Stimulated activated CD8-positive, alpha-beta memory T cell treated with anti-CD3 and anti-CD28 coated beads, Interleukin-12 subunit alpha, Interleukin-12 subunit beta, amount 100 ng/mL, for 24 hours (primary cell): Measurements from ENCODE around the gene PLD5.

Experiments used
- DNase-seq: peaks from one replicate; pipeline ENCODE4 v3.0.0-alpha.2; 2020; ENCODE audit errors: extremely low read depth

PLD5 gene

DNA sequence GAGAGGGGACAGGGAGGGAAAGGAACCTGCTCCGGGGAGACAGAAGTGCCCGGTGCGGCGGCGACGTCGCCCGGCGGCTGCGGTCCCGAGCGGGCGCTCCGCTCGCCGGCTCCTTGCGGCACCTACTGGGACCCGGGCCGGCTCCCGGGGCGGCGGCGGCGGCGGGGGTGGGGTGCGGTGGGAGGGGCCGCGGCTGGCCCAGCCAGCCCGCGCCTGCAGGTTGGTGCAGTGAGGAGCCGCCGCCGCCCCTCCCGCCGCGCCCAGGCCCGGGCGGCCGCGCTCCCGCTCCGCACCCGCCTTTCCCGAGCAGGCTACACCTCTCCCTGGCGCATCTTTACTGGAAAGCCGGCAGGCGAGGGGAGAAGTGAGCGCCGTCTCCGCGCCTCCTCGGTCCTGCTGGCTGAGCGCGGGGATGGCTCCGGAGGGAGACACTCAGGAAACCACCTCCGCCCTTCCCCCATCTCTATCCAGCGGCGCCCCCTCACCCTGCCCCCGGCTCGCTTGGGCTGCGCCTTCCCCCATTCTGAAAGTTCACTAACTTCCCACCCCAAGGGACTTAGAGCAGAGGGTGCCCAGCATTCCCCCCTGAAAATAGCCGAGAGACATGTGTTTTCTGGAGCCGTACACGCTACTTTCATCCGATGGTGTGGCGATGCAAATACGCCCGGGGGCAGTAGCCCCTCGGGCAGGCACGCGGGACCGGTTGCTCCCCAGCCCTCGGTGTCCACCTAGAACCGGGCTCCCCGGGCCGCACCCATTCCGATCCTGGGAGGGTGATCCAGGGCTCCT is at the start of gene PLD5:
Gene PLD5, minus strand, starts transcription at position 127 of the 789 bp plus-strand sequence.
- no peak for DNase-seq

DNA sequence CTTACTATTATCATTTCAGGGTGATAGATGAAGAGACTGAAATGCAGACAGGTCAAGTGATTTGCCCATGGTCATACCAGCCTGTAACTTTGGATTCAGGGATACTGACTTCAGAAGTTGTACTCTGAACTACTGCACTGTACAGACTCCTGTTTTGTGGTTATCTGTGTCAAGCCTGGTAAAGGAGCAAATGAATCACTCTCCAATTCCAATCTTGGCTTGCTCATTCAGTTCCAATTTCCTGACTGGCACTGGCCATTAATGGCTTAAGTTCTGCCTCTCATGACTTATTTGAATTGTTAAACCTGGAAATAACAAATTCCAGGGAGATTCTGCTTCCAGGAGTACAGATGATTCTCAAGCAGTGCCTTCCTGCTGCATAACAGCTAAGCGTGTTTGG is 45.4 kb upstream of the PLD5 start:
- DNase-seq, result no peak

DNA sequence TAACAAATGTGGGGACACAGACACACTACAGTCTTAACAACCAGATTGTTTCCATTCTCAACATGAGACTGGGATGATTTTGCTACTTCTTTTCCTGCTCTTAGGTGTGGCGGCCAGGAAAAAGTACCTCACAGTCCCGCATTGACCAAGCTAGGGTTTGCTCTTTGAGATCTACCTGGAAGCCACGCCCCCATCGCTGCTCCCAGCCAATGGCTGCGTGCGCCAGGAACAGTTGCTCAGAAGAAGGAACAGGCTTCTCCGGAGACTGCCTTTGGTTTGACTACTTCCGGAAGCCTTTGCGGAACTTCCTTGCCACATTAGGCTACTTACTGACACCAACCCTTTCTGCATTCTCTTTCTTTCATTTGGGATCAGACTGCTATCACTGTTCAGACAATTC is 44.2 kb upstream of the PLD5 start:
- no peak for DNase-seq

DNA sequence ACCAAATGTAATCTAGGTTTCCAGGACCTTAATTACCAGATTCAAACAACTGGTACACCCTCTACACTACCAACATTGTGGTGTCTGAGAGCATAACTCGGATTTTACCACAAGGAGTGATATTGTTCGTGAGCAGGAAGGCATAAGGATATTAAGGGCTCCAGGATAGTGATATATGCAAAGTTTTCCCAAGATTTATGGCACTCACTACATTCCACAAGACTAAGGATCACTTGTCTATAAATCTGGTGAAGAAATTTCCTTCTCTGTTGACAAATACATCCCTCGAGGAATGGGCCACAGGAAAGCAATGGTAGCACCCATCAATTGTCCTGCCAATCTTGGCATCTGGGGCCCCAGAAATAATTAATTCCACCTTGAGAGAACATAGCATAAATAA is 43.1 kb upstream of the PLD5 start:
- no peak for DNase-seq

DNA sequence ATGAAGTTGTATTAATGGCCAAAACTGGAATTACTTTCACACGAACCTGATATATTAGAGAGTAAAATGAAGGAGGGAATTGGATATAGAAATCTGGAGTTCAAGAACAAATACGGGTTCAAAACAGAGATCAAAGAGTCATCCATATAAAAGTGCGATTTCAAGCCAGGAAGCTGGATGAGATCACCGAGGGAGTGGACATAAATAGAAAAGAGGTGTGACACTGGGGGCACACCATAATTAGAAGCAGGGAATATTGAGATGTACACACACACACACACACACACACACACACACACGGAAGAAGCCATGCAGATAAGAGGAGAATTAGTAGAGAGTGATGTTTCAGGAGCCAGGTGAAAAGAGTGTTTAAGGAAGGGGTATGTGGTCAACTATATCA is 32.3 kb upstream of the PLD5 start:
- no peak for DNase-seq

DNA sequence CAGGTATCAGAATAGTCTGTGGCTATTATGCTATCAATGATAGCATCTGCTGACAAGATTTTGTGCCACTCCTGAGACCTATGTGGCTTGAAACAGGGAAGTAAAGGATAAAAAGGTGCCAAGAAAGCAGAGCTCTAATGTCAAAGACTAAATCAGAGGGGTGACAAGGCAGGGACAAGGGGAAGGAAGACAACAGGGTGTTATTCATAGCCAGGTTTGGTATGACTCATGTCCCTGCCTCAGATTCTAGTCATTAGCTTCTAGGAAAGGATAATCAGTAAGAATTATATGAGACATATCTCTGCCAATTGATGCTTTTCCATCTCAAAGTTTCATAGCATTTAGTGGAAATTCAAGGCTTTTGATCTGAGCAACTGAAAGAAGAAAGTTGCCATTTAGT is 31.8 kb upstream of the PLD5 start:
- no peak for DNase-seq

DNA sequence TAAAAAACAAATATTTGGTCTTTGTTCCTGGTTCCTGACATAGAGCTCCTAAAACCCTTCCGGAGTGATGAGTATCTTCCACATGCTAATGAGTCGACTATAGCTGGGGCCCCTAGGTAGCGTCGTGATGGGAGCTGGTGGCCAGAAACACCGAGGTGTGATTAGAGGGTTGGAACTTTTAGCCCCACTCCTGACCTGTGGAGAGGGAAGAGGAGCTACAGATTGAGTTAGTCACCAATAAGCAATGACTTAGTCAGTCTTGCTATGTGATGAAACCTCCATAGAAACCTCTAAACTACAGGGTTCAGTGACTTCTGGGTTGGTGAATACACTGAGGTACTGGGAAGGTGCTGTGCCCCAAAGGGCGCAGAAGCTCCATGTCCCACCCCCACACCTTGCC is 30.1 kb upstream of the PLD5 start:
- DNase-seq, result no peak

DNA sequence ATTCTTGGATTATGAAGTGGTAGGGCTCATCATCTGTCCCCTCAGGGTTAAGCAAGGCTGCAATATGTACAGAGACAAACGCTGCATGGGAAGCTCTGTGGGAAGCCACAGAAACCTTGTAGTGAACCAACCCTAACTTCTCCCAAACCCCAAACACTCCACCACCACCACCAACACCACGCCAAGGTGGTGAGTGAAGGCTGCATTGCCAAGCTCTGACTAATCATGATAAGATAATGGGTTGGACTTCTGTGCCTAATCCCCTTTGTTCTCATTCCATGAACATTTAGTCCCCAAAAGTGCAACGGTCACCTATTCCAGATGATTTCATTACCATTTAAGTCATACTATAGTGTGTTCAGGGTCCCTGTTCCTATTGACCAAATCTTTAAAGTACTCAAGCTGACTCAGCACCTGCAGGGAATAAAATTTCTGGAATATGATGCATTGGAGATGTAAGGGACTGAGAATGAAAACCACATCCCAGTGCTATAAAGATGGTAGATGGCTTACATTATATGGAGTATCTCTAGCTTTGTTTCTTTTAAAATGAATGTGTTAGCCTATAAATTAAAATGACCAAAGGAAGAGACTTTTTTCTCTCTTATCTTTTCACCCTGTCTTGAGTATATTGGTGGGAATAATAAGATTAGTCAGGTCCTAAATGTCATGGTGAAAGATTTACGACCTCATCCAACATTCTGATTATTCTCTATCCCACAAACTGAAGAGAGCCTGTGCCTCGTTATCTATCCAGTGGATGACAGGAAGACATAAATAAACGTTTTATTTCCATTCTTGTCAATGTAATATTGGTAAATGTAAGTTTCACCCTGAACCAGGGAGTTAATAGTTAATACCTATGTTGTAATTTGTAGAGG is 22.6 kb upstream of the PLD5 start:
- DNase-seq, result no peak

DNA sequence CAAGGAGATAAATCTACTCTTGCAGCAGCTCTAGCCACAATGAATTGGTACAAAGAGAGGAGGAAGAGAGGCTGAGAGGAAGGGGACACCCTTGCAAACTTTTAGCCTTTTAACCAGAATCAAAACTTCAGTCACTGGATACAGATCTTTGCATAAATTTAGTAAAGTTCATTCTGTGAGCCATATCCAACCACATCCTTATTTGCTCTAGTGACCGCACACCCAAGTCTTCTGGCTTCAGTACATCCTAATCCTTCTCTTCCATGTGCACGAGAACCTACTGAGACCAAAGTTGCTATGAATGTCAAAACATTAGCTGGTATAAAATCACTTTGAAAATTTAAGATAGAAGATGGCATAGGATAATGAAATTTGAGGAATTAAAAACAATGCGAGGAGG is 21.9 kb upstream of the PLD5 start:
- no peak for DNase-seq

DNA sequence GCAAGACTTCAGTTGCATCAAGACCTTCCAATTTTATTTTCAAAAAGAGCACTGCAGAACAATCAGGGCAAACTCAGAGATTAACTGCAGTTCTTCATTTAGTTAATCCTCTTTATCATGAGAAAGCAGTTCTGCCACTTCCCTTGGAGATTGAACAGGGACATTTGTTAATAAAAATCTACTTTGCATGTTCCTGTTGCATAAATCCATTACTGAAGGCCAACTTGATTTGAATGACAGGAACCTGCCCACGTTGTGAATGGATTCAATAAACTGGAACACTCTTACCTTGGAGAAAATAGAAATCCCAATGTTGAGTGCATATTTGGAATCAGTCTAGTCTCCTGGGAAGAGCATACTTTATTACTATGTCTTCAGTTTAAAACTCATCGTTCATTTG is 19.6 kb upstream of the PLD5 start:
- DNase-seq, result no peak

DNA sequence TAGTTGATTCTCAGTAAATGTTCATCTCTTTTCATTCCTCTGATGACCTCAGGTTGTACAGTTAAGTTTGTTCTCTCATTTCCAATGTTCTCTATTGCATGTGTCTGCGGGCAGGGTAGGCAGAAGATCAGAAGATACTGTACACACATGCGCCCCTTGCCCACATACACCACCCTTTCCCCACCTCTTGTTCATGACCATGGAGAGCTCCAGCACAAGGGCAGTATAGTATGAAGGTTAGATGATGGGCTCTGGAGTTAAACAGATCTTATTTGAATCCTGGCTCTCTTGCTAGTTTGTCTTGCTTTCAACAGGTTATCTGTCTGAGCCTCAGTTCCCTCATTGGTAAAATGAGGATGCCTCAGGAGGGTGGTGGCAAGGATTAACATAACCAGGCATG is 17.8 kb upstream of the PLD5 start:
- no peak for DNase-seq

DNA sequence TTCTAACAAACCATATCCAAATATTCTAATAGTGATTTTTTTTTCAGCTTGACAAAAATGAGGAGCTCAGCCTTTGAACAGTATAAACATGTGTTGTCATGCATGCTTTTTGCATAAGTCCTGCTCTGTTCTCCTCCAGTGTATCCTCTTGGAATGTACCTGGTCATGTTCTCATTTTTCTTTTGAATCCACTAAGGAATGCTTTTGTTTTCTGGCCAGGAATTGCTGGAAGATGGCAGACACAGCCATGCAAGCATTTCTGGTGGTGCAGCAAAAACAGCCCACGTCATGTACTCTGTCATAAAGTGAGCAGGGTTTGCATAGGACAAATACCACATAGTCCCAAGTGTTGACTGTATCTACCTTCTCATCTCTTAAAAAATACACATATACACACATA is 11.5 kb upstream of the PLD5 start:
- no peak for DNase-seq

DNA sequence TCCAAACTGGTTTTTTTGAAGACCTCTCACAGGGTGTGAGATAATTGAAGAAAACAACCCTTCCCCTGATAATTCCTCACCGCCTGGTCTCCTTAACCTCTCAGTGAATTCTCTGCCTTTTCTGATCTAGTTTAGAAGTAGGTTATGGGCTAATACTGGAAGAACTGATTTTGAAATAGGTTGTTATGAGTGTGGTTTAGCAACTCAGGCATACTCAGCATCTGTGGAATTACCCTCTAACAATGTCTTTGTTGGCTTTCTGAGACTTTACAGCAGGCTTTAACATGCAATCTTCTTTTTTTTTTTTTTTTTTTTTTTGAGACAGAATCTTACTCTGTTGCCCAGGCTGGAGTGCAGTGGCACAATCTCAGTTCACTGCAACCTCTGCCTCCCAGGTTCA is 10.3 kb upstream of the PLD5 start:
- DNase-seq, result no peak

DNA sequence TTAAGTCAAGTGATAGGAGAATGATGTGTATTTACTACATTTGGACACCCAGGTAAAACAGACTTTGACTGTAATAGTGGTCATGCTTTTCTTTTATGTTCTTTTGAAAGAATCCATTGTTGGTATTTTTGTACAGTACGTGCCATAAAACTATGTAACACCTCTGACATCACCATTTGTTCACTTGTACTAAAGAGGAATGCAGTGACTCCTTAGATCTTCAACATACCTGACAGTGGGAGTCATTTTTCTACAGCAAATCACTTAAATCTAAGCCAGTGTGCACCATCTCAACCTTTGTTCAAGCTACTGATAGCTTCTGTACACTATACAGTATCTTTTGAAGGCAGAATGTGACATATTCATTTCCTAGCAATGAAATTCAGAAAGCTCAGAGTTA is 6.3 kb upstream of the PLD5 start:
- no peak for DNase-seq

DNA sequence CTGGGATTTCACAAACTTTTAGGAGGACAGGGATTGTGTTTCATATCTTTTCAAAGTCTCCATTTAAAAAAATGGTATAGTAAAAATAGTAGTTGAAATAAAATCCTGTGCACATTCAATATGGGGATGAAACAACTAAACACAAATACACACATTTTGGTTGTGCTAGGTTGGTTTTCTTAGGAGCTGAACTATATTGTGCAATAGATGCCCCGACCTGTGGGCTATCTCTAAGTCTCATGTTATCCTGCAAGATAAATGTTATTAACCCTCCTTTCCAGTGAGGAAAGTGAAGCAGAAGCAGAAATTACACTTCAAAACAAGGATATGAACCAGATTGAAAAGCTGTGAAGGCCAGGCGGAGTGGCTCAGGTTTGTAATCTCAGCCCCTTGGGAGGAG is 1.3 kb upstream of the PLD5 start:
- no peak for DNase-seq

DNA sequence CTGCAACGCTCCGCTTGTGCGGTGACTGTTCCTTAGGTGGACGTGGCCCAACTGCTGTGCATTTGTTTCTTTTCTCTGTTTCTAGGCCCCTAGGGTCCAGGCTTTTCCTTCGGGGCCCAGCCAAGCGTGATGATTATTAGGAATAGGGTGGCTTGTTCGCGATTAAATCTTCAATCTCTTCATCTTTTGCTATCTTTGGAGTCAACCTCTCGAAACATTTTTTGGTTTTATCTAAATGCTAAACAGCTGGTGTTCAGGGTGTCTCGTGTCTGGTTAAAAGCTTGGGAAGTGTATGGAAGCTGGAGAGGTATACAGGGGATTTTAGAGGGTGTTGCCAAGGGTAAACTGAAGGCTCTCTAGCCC is 844 bp upstream of the PLD5 start:
- DNase-seq, result no peak

DNA sequence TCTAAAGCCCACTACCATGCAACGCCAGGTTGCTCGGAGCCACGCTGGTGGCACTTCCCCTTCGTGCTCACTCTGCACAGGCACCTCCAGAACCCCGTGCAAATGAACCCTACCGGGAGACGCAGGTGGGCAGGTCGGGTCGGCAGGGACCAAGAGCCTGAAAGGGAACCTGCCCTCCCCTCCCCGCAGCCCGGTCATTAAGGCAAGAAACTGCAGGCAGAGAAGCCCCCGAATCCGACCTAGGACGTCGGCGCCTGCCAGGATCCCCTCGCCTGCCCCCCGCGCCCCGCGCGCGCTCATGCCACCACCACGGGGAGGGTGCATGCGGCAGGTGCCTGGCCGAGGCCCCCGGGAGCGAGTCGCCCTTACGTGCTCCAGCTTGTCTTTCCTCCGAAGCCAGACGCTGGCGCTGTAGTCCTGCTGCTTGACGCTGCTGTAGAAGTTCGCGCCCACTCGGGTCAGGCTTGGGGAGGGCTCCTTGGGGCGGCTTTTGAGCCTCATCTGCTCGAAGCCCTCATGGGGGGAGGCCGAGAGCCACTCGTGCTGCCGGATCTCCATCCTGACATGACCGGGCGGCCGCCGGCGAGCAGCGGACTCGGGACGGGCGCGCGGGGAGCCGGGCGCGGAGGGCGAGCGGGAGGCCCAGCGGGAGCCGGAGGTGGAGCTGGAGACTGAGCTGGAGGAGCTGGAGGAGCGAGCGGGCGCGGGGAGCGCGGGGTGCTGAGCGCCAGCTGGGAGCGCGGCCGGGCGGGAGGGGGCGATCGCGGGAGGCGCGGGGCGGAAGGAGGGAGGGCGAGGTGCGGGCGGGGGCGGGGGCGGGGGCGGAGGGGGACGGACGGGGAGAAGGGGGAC is 552 bp downstream of the PLD5 start:
- no peak for DNase-seq

DNA sequence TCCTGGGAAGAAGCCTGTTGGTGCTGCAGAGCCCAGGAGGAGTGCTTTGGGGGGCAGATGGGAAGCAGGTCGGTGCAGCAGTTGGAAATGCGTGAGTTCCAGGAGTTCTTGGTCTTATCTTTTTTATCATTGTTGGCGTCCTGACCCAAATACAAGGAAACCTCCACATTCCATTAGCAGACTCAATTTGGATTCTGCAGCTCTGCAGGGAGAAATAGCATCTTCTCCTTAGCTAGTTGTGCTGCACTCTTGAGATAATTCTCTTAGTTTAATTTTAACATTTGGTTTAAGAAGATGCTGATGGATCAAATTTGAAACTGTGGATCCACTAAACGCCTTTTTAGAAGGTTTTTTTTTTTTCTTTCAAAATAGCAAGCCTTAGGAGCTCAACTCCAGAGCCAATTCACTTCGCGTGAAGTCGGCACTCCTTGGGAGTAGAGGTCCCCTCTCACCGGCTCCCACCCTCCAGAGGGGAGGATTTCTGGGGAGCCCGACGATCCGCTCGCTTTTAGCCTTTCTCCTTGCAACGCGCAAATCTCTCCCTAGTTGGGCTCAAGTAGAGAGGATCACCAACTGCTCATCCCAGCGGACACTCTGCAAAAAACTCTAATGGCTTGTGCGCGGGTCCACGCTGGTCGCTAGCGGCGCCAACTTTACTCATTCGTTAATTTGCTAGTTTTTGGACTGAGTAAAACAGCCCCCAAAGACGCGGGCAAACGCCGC is 1.3 kb downstream of the PLD5 start:
- no peak for DNase-seq

DNA sequence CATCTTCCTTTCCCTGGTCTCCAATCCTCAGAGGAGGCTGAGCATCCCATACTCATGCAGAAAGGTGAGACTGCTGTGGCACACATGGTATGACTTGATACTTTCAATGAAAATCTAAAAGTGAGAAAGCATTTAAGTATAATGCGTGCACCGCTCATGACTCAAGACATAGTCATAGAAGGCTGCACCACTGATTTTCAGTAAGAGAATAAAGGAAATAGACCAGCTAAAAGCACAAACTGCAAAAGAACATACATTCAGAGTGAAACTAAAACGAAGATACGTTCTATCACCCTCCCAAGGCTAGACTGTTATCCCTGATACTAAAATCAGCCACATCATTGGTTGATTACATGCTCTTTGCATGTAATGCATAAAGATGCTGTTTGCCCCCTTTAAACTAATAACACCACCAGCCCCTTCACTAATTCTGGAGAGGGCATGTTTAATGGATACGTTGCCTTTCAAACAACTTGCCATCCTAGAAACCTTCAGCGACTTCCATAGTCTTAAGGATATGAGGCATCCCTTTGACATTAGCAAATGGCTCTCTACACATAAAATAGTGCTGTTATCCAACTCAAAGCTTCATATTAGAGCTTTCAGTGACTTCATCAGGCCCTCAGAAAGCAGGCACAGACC is 2.1 kb downstream of the PLD5 start:
- no peak for DNase-seq

DNA sequence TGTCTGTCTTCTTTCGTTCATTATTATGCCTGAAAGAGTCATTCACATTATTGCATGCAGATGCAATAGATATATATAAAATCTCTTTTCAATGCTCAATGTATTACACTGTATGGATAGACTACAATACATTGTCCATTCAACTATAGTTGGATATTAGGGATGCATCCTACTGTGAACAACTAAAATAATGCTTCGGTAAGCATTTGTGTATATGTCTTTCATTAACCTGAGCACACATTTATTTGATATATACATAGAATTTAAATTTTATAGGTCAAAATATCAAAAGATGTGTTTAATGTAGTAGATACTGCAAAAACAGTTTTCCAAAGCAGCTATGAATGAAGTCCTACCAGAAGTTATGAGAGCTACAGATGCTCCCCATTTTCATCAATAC is 8.9 kb downstream of the PLD5 start:
- no peak for DNase-seq

DNA sequence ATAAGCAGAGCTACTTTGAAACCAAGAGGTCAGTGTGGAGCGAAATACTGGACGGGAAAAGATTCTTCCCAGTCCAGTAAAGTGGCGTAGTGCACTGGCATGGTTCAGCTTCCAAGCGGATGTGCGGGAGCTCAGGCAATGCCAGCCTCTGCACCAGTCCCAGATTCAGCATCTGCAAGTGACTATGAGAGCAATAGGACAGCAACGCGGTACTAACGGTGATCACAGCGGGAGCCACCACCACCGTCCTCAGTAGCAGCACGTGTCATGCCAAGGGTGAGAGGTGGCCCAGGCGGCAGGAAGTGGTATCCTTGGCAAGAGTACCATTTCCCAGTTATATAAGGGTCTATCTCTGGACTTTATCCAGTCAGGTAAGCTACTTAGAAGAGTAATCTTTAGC is 17.8 kb downstream of the PLD5 start:
- no peak for DNase-seq
